HuH-7 (cell line): Measurements from ENCODE around the gene DYDC1.
"Not testable (repeated sequence)": the region's sequence is repeated elsewhere in the genome, so short reads cannot be mapped to it uniquely, and the experiment has no call there.

Experiments used
- DNase-seq: peaks from one replicate; pipeline ENCODE4 v3.0.0; 2011; ENCODE audit warnings: low spot score

The DYDC1 gene

DNA sequence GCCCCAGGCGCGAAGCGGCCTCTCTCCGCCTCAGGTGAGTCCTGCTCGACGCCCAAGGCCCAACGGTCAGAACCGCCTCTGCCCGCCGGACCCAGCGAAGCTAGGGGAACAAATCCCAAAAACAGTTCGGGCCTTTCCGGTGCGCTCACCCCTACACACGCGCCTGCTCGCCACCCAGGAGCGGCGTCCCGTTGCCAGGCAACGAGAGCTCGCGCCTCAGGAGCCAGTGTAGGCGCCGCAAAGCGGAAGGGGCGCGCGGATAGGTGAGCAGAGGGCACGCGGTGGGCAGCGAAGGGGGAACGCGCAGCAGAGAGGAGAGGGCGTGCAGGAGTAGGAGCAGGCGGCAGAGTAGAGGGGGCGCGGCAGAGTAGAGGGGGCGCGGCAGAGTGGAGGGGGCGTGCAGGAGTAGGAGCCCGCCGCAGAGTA lies at the start of gene DYDC1, which contains the start of gene DYDC2:
DYDC1 (minus strand) TSS at position 193 of the 426 bp plus-strand sequence. CDS start 4,154 bp downstream, outside the sequence.
DYDC2 (plus strand) TSS at position 219 of the 426 bp plus-strand sequence. CDS start 5,663 bp downstream, outside the sequence.
- DNase-seq: no peak

DNA sequence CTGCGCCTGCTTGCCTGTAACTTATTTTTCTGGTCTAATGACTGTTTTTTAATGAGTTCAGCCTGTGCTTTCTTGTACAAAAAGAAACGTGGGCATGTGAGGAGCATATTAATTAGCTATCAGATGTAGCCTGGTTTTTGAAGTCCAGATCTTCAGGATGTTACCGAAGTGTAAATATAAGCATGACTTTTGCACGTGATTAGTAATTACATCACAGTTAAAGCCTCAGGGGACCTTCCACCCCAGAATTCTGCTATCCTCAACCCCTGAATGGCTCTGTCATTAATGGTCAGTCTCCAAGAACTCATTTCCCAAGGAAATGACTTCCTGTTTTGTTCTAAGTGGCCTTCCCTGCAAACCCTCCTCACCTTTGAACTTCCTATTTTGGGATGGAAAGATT lies 49.6 kb upstream of the DYDC1 start:
- no peak for DNase-seq

DNA sequence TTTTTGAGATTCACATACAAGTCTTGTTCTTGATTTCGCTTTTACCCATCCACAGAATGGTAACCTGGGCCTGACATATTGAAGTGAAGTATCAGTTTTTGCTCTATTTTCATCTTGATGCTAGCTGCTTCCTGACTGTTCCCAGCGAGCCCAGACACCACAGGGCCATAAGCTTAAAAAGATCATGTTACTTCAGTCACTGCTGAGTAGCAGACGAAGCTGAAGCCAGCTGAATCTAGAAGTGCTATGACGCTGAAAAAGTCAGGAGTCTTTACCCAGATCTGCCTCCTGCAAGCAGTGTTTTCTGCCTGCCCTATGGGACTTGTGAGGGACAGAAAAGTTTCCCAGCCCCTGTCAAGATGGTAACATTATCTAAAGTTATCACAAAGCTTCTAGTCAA lies 49.1 kb upstream of the DYDC1 start:
- DNase-seq: no peak

DNA sequence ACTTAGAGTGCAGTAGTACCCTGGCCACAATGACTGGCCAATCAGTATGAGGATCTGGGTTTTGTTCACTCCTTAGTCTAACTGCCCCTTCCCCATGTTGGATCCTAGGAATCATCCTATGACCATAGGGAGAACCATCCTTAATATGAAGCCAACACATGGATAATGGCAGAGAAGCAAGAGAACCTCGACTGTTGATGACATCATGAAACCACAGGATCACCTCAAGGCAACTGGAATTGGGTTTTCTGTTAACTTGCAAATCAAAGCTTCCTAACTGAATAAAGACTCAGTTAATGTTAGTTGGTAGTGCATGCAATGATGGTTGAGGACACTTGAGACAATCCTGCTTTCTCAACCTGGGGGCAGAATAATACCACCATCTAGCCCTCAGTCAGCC lies 48.5 kb upstream of the DYDC1 start:
- no peak for DNase-seq

DNA sequence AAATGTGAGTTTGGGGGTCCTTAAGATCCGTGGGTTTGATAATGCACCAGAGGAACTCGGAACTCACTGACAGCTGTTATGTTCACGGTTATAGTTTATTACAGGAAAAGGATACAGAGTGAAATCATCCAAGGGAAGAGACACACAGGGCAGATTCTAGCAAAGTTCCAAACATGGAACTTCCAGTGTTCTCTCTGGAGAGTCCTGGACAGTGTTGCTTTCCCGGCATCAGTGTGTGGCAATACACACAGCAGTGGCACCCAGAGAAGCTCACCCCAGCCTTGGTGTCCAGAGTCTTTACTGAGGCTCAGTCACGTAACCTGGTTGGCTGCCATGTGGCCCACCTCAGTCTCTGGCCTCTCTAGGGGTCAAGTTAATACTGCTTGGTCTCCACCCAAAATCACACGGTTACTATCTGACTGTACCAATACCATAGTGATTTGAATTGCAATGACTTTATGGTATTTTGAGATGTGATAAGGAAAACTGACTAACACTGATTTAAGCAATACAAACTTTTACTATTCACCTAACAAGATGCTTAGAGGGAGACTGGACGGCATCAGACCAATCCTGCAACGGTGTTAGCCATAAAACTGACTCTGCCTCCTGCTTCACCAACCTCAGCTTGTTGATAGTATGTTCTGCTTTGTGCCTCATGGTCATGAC lies 43.7 kb upstream of the DYDC1 start:
- DNase-seq: no peak

DNA sequence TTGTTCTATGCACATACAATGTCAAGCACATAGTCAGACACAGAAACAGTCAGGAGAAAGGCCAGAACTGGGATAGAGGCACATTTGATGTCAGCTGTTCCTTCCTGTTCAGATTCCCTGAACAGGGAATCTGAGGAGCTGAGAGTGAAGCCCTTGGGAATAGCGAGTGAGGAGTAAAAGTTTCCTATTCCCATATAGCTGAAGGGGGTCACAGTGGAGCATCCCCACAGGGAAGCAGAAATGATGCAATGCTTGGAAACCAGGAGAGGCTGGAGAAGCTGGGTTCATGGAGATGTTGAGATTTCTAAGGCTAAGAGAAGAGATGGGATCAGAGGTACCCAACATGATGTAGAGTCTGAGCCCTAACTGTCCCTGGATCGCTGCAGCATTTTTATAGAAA lies 40.5 kb upstream of the DYDC1 start:
- no peak for DNase-seq

DNA sequence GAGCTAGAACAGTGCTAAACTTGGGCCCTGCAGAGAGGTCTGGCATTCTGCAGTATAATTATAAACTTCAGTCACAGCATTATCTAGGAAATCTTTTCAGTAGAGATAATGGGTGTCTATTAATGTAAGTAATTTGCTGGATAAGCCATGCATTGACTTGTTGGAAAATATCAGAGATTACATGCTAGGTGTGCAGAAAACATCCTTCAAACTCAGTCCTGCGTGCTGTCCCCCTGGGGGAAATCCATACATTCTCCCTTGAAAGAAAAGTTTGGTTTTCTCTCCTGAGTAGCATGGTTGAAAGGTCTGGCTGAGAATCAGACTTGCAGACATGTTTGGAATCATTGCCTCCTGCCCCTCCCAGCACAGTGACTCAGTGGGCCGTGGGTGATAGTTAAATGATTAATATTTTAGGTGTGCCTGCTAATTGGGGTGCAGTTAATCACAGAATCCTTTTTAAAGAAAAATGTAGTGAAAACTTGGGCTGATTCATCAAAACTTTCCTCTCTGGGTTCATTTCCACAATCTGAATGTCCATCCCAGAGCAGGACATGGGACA lies 37.9 kb upstream of the DYDC1 start:
- no peak for DNase-seq

DNA sequence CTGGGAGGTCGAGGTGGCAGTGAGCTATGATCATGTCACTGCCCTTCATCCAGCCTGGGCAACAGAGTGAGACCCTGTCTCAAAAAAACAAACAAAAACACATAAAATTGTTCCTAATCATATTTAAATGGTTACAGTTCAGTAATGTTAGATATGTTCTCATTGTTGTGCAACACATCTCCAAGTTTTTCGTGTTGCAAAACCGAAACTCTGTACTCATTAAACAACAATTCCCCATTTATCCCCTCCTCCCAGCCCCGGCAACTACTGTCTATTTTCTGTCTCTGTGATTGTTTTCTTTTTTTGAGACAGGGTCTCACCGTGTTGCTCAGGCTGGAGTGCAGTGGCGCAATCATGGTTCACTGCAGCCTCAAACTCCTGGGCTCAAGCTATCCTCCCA lies 35.7 kb upstream of the DYDC1 start:
- DNase-seq: no peak

DNA sequence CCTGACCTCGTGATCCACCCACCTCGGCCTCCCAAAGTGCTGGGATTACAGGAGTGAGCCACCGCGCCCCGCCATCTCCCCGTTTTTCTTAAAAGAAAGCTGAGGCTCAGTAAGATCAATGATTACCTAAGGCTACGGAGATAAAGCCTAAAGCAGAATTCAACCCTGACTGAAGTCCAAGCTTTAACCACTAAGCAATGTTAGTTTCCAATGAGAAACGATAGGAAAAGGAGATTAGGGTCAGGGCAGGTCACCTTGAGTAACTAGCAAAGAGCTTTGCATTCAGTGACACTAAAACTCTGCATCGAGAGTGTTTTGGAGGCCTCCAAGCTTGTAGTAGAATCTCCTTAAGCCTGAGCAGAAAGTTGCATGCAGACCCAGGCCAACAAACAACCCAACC lies 34.2 kb upstream of the DYDC1 start:
- DNase-seq: no peak

DNA sequence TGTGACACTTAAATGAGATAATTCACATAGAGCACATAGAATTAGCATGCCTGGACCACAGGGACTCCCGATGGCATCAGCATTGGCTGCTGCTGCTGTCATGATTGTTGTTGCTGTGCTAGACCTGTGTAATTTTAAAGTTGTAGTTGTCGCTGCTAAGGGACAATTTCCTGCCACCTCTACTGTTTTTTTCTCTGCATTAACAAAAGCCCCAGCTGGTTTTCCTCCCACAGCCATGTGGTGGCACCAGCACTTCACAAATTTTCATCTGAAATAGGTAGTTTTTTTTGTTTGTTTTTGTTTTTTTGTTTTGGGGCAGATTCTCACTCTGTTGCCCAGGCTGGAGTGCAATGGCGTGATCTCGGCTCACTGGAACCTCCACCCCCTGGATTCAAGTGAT lies 26.4 kb upstream of the DYDC1 start:
- peak; percentile 26 for DNase-seq

DNA sequence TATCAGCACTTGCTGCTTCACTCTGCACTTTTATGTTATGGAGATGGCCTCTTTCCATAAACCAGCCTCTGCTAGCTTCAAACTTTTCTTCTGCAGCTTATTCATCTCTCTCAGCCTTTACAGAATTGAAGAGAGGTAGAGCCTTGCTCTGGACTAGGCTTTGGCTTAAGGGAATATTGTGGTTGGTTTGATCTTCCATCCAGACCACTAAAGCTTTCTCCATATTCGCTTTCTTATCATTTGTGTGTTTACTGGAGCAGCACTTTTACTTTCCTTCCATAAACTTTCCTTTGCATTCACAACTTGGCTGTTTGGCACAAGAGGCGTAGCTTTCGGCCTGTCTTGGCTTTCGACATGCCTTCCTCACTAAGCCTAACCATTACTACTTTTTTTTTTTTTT lies 23.6 kb upstream of the DYDC1 start:
- no peak for DNase-seq

DNA sequence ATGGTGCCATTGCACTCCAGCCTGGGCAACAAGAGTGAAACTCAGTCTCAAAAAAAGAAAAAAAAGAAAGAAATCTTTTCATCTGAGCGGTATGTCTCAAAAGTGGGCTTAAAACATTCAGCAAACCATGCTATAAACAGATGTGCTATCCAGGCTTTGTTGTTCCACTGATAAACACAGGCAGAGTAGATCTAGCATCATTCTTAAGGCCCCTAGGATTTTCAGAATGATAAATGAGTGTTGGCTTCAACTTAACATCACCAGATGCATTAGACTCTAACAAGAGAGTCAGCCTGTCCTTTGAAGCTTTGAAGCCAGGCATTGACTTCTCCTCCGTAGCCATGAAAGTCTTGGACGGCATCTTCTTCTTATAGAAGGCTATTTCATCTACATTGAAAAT lies 23.1 kb upstream of the DYDC1 start:
- no peak for DNase-seq

DNA sequence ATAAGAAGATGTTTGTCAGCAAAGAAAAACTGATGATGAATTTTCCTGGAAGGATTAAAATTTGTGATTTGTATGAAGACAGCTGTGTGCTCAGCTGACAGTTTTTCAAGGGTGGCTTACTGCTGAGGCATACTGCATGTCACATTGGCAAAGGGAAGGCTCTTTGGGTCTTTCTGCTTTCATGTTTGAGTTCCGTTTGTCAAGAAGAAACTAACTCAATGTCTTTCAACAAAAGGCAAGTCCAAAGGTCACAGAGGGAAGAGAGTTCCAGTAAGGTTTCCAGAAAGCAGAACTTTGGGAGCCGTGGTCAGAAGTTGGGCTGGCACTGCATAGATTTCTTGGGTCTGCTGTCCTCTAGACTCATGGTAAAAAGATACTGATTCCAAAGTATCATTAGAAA lies 16.9 kb upstream of the DYDC1 start:
- no peak for DNase-seq

DNA sequence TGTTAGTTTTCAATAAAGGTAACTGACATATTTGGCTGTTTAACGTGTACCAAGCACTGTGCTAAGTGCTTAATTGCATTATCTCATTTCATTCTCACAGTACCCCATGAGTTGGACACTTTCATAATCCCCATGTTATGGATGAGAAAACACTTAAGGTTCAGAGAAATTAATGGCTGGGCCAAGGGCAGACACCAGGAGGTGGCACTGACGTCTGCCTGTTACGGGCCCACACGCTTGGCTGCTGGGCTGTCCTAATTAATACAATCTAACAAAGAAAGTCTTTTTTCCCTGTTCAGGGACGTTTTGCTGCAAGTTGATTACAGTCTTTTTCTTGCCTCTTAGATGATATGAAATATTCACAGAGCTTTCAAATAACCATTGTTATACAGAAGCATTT lies 16.1 kb upstream of the DYDC1 start:
- no peak for DNase-seq

DNA sequence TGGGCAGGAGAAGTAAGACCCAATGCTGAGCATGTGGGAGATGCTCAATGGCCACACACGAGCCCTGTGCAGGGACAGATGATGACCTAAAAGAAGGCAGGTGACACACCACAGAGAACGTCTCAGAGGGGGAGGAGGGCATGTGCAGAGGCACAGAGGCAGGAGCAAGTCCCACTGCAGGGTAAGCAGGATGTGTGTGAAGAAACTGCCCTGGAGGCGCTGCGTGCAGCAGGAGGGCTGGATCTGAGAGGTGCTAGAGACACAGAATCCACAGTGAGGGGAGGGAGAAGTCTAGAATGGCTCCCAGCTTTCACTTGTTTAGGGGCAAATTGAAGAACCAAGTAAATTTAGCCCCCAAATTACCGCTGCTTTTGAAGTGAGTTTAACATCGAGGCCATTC lies 14.9 kb upstream of the DYDC1 start:
- DNase-seq: no peak

DNA sequence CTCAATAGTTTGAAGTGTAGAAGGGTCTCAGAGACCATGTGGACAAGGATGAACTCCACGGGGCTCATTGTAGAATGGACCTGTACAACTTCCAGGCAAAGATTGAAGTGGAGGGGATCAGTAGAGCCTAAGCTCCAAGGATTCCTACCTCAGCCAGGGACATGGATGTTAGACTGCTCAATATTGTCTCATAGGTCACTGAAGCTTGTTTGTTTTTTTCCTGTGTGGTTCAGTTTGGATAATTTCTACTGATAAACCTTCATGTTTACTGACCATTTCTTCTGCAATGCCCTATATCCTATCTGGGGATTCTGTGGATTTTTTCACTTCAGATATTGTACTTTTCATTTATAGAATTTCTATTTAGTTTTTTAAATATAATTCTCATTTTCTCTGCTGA lies 9.0 kb upstream of the DYDC1 start:
- DNase-seq: no peak

DNA sequence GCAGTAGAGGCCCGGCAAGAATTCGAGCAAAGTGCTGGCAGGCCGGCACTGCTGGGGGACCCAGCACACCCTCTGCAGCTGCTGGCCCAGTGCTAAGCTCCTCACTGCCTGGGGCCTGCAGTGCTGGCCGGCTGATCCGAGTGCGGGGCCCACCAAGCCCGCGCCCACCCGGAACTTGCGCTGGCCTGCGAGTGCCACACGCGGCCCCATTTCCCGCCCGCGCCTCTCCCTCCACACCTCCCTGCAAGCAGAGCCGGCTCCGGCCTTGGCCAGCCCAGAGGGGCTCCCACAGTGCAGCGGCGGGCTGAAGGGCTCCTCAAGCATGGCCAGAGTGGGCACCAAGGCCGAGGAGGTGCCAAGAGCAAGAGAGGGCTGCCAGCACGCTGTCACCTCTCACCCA lies 3.1 kb upstream of the DYDC1 start:
- no peak for DNase-seq

DNA sequence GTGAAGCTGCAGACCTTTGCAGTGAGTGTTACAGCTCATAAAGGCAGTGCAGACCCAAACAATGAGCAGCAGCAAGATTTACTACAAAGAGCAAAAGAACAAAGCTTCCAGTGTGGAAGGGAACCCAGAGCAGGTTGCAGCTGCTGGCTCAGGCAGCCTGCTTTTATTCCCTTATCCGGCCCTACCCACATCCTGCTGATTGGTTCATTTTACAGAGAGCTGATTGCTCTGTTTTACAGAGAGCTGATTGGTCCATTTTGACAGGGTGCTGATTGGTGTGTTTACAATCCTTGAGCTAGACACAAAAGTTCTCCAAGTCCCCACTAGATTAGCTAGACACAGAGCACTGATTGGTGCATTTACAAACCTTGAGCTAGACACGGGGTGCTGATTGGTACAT lies 2.4 kb upstream of the DYDC1 start:
- DNase-seq: not testable (repeated sequence)

DNA sequence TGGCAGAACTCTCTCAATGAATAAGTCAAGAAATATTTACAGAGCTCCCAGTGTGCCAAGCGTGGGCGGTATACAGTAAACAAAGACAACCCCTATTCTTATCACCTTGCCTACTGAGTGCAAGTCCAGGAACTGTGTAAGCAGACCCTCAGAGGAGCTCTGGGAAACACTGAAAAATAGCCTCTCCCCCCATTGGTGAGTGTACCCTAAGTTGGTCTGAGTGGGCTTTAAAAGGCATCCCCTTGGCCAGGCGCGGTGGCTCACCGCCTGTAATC lies 1.2 kb upstream of the DYDC1 start:
- DNase-seq: no peak

DNA sequence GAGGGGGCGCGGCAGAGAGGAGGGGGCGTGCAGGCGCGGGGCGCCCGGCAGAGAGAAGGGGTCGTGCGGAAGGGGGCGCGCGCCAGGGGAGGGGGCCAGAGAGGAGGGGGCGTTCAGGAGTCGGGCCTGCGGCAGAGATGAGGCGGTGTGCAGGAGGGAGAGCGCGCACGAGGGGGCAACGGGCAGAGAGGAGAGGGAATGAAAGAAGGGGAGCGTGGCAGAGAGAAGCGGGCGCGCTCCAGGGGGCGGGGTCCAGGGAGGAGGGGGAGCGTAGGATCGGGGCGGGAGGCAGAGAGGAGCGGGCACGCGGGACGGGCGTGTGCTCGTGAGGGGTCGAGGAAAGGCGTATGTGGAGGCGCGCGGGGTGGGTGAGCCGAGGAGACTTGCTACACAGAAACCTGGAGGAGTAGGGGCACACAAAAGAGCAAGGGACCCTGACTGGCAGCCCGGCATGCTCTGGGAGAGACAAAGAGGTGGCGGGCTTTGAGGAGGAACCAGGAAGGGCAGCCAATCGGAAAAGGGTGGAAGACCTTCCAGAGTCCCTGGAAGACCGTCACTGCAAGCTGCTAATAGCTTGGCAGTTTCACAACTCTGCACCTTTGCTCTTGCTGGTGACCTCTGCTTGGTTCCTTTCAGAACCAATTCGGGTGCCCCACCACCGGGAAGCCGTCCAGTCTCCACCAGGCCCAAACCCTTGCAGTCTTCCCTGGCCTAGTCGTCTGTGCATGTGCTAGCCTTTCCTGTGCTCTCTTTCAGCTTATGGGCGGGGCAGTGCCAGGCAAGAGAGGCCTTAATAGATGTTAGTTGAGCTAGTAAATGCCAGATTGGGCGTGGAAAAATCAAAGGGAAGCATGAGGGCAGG lies 665 bp upstream of the DYDC1 start:
- DNase-seq: no peak

DNA sequence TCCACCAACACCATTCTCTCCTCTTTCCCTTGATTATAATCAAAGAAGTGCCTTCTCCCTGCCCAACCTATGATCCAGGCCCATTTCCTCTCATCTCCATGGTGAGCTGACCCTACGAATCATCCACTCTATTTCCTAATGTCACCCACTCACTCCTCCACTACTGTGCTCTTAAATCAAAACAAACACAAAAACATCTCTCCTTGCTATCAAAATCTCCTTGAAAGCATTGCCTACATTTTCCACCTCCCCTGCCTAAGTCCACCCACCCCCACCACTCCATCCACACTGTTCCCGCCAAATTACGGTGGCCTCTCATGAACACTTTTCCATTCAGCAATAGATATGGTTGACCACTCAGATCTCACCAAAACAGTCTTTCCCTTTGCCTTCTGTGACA lies 5.3 kb downstream of the DYDC1 start:
- no peak for DNase-seq

DNA sequence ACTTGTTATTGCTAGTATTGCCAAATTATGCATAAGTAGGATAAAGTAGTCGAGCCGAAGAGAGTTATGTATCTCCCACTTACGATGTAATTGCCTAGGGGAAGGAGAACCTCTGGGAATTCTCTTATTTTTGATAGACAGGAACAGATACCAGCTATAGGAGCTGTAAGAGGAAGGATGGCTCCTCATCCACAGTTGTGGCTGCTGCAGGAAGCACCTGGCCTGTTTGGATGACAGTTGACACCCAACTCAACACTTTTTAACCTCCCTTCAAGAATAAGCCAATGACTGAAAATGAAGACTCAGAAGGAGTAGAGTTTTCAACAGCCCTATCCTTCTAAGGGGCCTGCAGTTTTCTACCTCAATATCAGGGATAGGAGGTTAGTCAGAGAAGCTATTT lies 6.3 kb downstream of the DYDC1 start:
- no peak for DNase-seq

DNA sequence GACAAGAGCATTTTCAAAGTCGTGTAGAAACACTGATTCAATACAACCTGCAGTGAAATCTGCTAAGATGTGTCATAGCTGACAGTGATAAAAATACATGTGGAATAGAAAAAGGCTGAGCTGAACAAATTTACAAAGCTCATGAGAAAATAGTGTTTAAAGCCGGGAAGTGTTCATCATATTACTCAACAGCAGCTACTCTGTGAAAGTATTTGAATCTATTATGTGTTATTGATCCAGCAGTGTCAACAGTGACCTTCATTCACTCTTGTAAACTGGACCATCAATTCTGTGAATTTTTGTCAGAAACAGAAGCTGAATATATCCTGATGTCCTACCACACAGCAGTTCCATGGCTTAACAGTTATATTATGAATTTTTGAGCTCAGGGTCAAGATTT lies 11.6 kb downstream of the DYDC1 start:
- DNase-seq: no peak

DNA sequence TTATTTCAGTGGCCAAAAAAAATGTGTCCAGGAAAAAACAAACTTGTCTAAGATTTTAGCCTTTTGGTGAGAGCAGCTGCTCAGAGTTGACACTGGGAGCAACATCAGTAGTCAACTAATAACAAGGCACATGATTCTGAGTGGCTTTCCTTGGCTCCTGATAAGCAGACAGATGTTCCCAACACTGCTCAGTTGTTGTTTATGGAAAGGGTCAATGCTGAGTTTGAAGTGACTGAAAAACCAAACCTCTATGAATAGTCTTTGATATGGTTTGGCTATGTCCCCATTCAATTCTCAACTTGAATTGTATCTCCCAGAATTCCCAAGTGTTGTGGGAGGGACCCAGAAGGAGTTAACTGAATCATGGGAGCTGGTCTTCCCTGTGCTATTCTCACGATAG lies 12.3 kb downstream of the DYDC1 start:
- DNase-seq: no peak
